Epidermal melanocyte (primary cell): ENCODE measurements around the gene RPS10.
"Not testable (repeated sequence)": the region's sequence is repeated elsewhere in the genome, so short reads cannot be mapped to it uniquely, and the experiment has no call there.

Experiments
- DNase-seq: peaks from one replicate; pipeline ENCODE4 v3.0.0; 2011; ENCODE audit warnings: low spot score; ENCODE audit not compliant: insufficient read length

RPS10 gene

DNA sequence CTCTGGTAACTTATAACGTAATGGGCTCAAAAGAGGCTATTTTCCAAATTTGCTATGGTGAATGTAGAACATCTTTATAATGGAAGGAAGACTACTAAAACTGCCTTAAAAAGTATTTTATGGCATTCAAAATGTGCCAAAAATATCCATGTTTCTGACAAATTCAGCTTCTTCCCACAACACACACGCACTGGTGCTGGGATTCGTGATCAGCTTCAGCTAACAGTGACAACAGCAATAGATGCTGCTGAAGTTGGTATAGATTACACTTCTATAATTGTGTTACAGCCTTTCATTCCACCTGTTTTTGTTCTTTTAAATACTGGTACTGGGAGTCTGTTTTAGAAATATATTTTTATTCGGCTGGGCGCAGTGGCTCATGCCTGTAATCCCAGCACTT is 52.4 kb downstream of the RPS10 start:
- no peak for DNase-seq

DNA sequence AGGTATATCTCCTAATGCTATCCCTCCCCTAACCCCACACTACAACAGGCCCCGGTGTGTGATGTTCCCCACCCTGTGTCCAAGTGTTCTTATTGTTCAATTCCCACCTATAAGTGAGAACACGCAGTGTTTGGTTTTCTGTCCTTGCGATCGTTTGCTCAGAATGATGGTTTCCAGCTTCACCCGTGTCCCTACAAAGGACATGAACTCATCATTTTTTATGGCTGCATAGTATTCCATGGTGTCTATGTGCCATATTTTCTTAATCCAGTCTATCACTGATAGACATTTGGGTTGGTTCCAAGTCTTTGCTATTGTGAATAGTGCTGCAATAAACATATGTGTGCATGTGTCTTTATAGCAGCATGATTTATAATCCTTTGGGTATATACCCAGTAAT is 54.0 kb downstream of the RPS10 start:
- DNase-seq, result not testable (repeated sequence)

DNA sequence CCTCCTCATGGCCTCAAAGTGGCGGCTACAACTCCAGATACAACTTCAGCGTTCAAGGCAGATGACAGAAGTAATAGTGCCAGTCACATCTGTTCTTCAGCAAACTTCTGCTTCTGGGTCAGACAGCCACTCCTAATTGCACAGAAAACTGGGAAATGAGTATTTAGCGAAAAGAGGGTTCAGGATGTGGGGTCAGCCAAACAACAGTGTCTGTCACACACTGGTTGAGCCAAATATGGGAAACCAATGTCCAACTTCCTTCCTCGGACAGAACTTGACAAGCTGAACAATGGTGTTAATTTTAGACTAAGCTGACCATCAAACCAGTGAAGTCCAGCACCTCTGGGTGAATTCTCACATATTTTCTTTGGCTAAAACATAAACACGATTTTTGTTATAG is 55.5 kb downstream of the RPS10 start:
- DNase-seq, result no peak

DNA sequence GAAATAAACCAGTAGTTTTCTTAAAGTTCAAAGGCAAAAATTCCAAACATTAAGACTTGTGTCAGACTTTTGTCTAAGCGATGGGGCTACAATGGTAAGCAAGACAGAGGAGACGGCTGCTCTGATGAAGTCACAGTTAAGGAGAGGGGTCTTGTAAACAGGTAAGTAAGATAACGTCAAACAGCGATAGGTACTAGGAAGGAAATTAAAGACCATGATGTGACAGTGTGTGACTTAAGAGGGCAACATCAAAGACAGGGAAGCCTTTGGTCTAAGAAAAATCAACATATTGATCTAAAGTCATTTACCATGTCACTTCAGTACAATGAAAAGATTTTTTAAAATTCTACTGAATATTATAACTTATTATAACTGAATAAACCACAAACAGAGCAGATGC is 56.5 kb downstream of the RPS10 start:
- DNase-seq, result no peak
